GM03348 (cell line): ENCODE data around the gene TPST2.
A peak's percentile ranks its signal among the peaks of the same experiment; 100 is the strongest.
"Not testable (repeated sequence)": the region's sequence is repeated elsewhere in the genome, so short reads cannot be mapped to it uniquely, and the experiment has no call there.

Experiments used
- DNase-seq: peaks from one replicate; pipeline ENCODE4 v3.0.0; 2012; ENCODE audit warnings: low spot score

Gene TPST2

GRCh38 chr22:26589845-26590736, at the start of gene TPST2:
Gene TPST2, minus strand, starts transcription at chr22:26590132. Its CDS starts 48,502 bp downstream, at chr22:26541630.
- DNase-seq = peak; percentile 98

GRCh38 chr22:26636296-26636695, 46.4 kb upstream of the TPST2 start:
- no peak for DNase-seq

DNA sequence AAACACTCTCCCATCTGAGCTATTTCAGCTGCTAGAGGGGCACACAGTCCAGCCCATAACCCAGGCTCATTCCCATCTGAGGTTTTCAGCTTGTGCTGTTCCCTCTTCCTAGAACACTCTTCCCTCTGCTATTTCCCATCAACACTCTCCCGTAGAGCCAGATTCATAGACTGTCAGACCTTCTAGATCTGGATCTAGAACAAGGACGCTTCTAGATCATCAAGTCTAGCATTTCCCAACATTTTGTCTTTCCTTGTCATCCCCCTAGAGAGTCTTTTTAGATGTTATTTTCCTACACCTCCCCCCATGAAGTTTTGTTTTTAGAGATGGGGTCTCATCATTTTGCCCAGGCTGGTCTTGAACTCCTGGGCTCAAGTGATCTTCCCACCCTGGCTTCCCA, 45.2 kb upstream of the TPST2 start:
- DNase-seq = no peak

DNA sequence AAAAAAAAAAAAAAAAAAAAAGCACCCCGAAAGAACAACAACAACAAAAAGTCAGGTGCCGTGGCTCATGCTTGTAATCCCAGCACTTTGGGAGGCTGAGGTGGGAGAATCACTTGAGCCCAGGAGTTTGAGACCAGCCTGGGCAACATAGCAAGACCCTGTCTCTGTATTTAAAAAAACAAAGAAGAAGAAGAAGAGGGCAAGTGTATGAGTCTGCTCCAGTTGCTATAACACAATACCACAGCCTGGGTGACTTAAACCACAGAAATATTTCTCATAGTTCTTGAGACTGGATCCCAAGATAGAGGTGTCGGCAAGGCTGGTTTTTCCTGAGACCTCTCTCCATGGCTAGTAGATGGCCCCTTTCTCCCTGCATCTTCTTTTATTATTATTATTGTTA, 44.3 kb upstream of the TPST2 start:
- DNase-seq = no peak

DNA sequence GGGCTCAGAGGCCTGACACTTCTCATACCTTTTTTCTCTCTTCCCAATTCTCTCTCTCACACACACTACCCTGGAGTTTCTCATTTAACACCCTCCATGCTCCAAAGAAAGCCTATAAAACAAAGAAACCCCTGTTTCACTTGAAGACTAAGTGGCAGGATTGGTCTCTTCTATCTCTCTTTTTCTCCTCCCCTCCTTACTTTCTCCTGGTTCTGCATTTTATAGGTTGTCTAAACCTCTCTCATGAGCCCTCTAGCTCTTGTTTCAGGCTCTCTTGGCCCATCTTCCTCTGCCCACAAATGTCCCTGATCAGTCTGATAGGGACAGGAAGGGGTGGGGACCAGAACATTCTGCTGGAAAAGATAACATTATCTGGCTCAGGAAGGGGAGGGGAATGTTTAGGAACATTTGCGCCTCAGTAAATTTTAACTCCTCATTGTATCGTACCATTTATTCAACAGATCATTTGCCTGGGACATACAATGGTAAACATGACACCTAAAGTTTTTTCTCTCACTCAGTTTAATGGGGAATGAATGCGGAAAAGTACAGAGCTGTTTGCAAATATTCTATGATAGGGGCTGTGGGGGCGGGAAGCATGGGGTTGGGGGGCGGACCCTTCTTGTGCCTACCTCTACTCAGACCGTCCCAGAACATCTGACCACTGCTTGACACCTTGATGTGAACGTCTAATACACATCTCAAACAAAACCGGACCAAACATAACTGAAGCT, 42.7 kb upstream of the TPST2 start:
- no peak for DNase-seq

GRCh38 chr22:26631282-26631681, 41.4 kb upstream of the TPST2 start:
- no peak for DNase-seq

GRCh38 chr22:26629988-26630761, 40.2 kb upstream of the TPST2 start:
- DNase-seq = no peak

DNA sequence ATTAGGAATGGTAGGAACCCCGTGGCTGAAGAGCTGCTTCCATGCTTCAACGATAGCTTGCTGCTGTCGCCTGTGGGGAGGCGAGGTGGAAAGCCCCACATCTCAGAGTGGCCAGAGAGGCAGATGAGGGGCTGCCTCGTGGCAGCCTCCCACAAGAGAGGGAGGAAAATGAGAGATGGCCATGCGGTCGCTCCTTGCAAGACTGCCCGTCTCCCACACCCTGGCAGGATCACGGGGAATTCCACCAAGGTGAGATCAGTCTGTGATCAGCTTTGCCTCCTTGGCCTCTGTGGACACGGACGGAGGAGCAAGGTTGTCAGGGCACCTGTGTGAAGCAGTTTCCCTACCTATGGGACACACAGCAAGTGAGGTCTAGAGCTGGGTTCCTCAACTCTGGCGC, 34.9 kb upstream of the TPST2 start:
- DNase-seq = no peak

DNA sequence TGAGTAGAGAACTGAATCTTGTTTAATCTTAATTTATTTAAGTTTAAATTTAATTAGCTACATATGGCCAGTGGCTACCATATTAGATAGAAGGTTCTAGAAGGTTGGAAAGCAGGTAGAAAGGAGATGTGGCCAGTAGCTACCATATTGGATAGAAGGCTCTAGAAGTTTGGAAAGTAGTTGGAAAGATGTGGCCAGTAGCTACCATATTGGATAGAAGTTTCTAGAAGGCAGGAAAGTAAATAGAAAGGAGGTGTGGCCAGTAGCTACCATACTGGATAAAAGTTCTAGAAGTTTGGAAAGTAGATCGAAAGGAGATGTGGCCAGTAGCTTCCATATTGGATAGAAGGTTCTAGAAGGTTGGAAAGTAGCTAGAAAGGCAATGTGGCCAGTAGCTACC, 34.1 kb upstream of the TPST2 start:
- no peak for DNase-seq

GRCh38 chr22:26621663-26622062, 31.7 kb upstream of the TPST2 start, which contains the start of gene CRYBA4:
Gene CRYBA4, plus strand, starts transcription at chr22:26621963. Its CDS starts 634 bp downstream, at chr22:26622597.
- no peak for DNase-seq

- no peak for DNase-seq
Measured at GRCh38 chr22:26620197-26620596, 30.3 kb upstream of the TPST2 start.

DNA sequence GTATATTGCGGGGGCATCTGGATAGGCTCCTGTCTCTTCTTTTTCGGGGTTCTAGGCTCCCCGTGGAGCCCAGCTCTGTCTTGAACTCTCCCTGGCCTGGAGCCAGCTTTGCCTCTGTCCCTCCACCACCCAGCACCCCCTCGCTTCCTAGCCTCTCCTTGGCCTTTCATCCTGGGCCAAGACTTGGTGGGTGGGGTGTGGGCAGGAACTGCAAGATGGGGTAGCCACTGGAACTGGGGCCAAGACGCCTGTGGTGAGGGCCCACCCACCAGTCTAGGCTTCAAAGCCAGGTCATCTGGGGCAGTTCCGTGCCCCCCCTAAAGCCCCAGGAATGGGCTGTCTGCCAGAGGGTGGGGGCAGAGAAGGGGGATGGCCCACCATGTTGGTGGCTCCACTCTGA, 29.6 kb upstream of the TPST2 start:
- DNase-seq = no peak

DNA sequence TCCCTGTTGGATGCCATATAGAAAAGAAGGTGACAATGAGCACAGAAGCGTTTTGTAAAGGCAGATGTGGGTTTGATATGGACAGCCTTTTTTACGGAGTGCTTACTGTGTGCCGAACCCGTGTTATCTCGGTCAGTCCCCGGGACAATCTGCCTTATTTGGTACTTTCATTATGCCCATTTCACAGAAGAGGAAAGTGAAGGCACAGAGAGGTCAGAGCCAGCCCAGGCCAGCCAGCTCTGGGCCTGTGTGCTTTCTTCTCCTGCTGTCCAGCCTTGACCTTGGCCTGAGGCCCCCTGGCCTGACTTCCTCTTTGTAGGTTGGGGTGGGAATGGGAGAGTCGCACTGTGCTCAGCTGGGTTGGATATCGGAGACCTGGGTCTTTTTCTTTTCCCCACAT, 28.5 kb upstream of the TPST2 start:
- DNase-seq = no peak

DNA sequence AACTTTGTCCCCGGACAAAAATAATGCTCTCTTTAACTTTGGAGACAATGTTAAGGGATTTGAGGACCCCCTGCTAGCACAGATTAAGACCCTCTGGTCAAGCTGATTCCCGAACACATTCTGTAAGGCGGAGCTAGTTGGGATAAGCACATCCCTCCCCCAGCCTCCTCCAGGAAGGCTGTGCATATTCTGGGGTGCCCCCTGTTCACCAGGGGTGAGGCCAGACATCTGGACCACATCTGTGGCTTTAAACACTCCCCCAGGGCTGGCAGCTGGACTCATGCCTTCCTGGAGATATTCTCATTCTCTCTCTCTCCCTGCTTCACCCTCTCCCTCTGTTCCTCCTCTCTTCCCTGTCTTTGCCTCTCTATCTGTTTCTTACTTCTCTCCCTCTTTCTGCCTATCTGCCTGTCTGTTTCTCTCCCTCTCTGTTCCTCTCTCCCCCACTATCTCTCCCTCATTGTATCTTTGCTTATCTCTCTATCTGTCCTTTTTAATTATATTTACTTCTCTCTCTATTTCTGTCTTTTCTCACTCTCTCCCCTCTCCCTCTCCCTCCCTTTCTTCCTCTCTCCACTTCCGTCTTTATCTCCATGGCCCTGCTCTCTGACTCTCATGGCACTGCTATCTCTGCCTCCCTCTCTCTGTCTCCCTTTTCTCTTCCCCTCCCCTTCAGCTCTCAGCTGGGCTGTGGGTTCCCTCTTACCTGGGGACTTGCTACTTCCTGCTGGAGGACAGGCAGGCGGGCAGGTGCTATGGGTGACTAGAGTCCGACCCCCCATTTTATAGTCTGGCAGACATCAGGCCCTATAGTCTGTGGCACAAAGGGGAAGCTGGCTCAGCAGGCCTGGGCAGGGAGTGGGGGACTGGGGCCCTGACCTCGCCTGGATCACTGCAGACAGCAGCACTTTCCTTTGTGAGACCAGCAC, 27.6 kb upstream of the TPST2 start, which contains the start of gene CRYBB1:
Gene CRYBB1 (minus strand): TSS at position 757 of the 929 bp plus-strand sequence. CDS start 1,708 bp downstream, outside the sequence.
- DNase-seq = peak; percentile 65

DNA sequence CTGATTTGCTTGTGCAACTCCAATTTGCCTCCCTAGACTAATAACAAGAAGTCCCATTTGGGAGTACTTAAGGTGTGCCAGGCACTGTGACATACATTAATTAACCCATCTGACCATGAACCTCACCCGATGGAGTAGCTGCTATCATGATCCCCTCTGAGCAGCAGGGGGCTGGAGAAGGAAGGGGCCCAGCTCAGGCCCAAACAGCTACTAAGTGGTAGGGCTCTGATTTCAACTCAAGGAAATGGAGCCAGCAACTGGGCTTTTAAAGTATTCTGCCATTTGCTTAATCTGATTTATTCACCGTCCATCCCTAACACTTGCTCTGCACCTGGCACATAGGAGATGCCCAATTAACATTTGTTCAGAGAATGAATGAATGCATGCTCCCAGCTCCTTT, 26.7 kb upstream of the TPST2 start:
- DNase-seq = no peak

DNA sequence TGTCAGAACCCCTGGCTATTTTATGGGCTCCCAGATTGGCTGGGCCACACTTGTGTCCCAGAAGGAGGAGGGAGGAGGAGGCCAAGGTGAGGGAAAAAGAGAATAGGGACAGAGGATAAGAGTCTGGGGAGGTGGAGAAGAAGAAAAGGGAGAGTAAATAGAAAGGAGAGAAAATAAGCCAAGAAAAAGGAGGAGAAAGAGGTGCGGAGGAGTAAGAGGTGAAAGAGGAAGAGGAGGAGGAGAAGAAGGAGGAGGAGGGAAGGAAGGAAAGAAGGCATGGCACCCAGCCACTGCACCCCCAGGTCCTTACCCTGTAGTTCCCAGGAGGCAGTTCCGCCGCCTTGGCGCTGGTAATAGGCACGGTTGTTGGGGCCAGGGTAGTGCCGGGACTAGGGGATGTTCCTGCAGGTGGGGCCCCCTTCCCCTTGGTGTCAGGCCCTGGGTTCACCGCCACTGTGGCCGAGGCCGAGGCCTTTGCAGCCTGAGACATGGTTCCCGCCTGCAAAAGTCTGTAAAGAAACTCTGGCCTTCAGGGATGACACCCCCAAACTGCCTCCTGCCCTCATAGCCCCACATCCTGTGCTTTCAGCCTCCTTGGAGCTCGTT, 26.0 kb upstream of the TPST2 start:
- DNase-seq = no peak

- no peak for DNase-seq
Measured at GRCh38 chr22:26615149-26615548, 25.2 kb upstream of the TPST2 start.

DNA sequence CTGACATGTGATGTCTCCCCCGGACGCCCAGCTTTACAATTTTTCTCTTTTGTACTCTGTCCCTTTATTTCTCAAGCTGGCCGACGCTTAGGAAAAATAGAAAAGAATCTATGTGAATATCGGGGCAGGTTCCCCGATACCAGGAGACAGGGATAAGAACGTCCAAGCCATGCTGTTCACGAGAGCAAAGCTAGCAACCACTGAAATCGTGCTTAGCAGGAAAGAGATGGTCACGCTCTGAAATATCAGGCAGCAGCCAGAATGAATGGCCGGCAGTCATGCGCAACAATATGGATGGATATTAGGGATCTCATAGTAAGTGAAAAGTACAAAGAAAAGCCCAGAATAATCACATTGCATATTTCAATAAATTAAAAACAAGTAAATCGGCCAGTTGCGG, 24.4 kb upstream of the TPST2 start:
- no peak for DNase-seq

DNA sequence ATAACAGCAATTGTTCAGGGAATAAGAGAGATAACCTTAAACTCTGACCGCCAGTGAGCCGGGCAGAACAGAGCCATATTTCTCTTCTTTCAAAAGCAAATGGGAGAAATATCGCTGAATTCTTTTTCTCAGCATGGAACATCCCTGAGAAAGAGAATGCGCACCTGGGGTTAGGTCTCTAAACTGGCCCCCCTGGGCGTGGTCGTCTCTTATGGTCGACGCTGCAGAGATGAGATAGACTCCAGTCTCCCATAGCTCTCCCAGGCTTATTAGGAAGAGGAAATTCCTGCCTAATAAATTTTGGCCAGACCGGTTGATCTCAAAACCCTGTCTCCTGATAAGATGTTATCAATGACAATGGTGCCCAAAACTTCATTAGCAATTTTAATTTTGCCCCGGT, 23.8 kb upstream of the TPST2 start:
- DNase-seq = not testable (repeated sequence)

- no peak for DNase-seq
Measured at GRCh38 chr22:26612652-26613051, 22.7 kb upstream of the TPST2 start.

- DNase-seq = no peak
Measured at GRCh38 chr22:26610996-26611395, 21.1 kb upstream of the TPST2 start.
